Measurements from ENCODE around the gene ABT1. TPM values are rescaled to one million over a fixed set of nuclear protein-coding genes. Genes with fewer than 3 reads are reported as not detected.
A peak's percentile ranks its signal among the peaks of the same experiment; 100 is the strongest.

The ABT1 gene
- total and polyA plus RNA-seq, 2 donors (not counting 1 experiment from before 2014, with no cell fraction given): 17.6 to 29.8 TPM

GRCh38 chr6:26597821-26598220 is 1.1 kb downstream of the ABT1 start:
- ChIA-PET POLR2A (no interaction called here), CTCF (no interaction called here)
- WGBS (ENCODE audit: insufficient coverage): 80% methylated on average over 20 of the region's 21 CpGs
- peaks cover 21% of the 10 kb centered on the region for H3K79me2 ChIP-seq (ENCODE audit: control insufficient read depth, insufficient read depth, low read length)
- H3K27me3 ChIP-seq (replicated peaks in 1 of 4; ENCODE audit: control extremely low read depth in 1 of 4, control insufficient read depth in 3 of 4, insufficient read depth in 4 of 4, low read length in 3 of 4): peaks cover 2 to 10% (median 9%) of the 10 kb centered on the region in 4 experiments
- peak overlapping the region; percentile 87 for H3K4me2 ChIP-seq (replicated peaks; ENCODE audit: low read depth, low read length, poor library complexity, severe bottlenecking)
- H3K9me3 Mint-ChIP-seq (ENCODE audit: insufficient read depth): no peaks in the 10 kb centered on the region
- H3K27ac ChIP-seq (ENCODE audit: low read length in 2 of 2): peak overlapping the region in 1 of 2 donors; percentile 89
- peaks cover 5% of the 10 kb centered on the region for H3K27me3 Mint-ChIP-seq
- peak overlapping the region; percentile 66 to 99 (median 88) for H3K4me3 ChIP-seq (ENCODE audit: control extremely low read depth in 1 of 5, extremely low read depth in 1 of 5, insufficient read depth in 1 of 5, low read depth in 2 of 5, low read length in 4 of 5)
- H3K4me3 Mint-ChIP-seq: no peak overlapping the region
- H3K27ac Mint-ChIP-seq: peak overlapping the region; percentile 74
- ATAC-seq (ENCODE audit: low read depth) (no peak), DNase-seq (no peak)
- intact Hi-C loops (cut with micrococcal nuclease): loop anchor here (2.0 to 10.0 kb wide), 11 partner anchors 61 to 1294 kb away; a partner anchor contains a TSS
- H4K20me1 ChIP-seq (ENCODE audit: control insufficient read depth, insufficient read depth, low read length, poor library complexity, severe bottlenecking): peaks cover 9% of the 10 kb centered on the region
- H3K9me3 ChIP-seq (ENCODE audit: control extremely low read depth in 1 of 3, control insufficient read depth in 2 of 3, insufficient read depth in 1 of 3, low read length in 2 of 3): no peaks in the 10 kb centered on the region
- peak overlapping the region; percentile 90 for H2AFZ ChIP-seq (ENCODE audit: insufficient read depth, low read depth, low read length, poor library complexity, severe bottlenecking)
- no peak for TF ChIP-seq EZH2 (IDR thresholded peaks at IDR 0.05; ENCODE audit: borderline replicate concordance, insufficient read depth, low read depth, low read length, poor library complexity, severe bottlenecking)
- TF ChIP-seq CTCF (IDR thresholded peaks at IDR 0.05): no peak
- peaks cover 0 to 25% of the 10 kb centered on the region in 2 experiments for H3K36me3 ChIP-seq (replicated peaks in 1 of 2; ENCODE audit: control extremely low read depth in 1 of 2, control insufficient read depth in 1 of 2, extremely low read depth in 1 of 2, insufficient read depth in 2 of 2, low read length in 1 of 2)
- H3K4me1 Mint-ChIP-seq: peaks cover 20% of the 10 kb centered on the region
- peak overlapping the region; percentile 82 for H3K9ac ChIP-seq (ENCODE audit: low read length)
- peaks cover 14 to 24% of the 10 kb centered on the region in 2 donors for H3K4me1 ChIP-seq (ENCODE audit: control insufficient read depth in 2 of 2, insufficient read depth in 2 of 2, low read length in 2 of 2)

GRCh38 chr6:26598267-26598666 is 1.5 kb downstream of the ABT1 start:
- Histone ChIP-seq H3K9ac (ENCODE audit: low read length) (no peak overlapping the region), H3K27ac (ENCODE audit: low read length in 2 of 2) (peak overlapping the region in 1 of 2 donors; percentile 89), H3K4me1 (ENCODE audit: control insufficient read depth in 2 of 2, insufficient read depth in 2 of 2, low read length in 2 of 2) (peaks cover 14 to 24% of the 10 kb centered on the region in 2 donors), H3K36me3 (replicated peaks in 1 of 2; ENCODE audit: control extremely low read depth in 1 of 2, control insufficient read depth in 1 of 2, extremely low read depth in 1 of 2, insufficient read depth in 2 of 2, low read length in 1 of 2) (peaks cover 0 to 25% of the 10 kb centered on the region in 2 experiments), H3K79me2 (ENCODE audit: control insufficient read depth, insufficient read depth, low read length) (peaks cover 21% of the 10 kb centered on the region), H3K4me3 (ENCODE audit: control extremely low read depth in 1 of 5, extremely low read depth in 1 of 5, insufficient read depth in 1 of 5, low read depth in 2 of 5, low read length in 4 of 5) (no peak overlapping the region), H2AFZ (ENCODE audit: insufficient read depth, low read depth, low read length, poor library complexity, severe bottlenecking) (no peak overlapping the region), H3K4me2 (replicated peaks; ENCODE audit: low read depth, low read length, poor library complexity, severe bottlenecking) (peak overlapping the region; percentile 87), H3K27me3 (replicated peaks in 1 of 4; ENCODE audit: control extremely low read depth in 1 of 4, control insufficient read depth in 3 of 4, insufficient read depth in 4 of 4, low read length in 3 of 4) (peaks cover 2 to 10% (median 8%) of the 10 kb centered on the region in 4 experiments), H3K9me3 (ENCODE audit: control extremely low read depth in 1 of 3, control insufficient read depth in 2 of 3, insufficient read depth in 1 of 3, low read length in 2 of 3) (no peaks in the 10 kb centered on the region), H4K20me1 (ENCODE audit: control insufficient read depth, insufficient read depth, low read length, poor library complexity, severe bottlenecking) (peaks cover 9% of the 10 kb centered on the region)
- TF ChIP-seq CTCF (IDR thresholded peaks at IDR 0.05) (no peak), EZH2 (IDR thresholded peaks at IDR 0.05; ENCODE audit: borderline replicate concordance, insufficient read depth, low read depth, low read length, poor library complexity, severe bottlenecking) (no peak)
- ATAC-seq (ENCODE audit: low read depth) (no peak), DNase-seq (no peak)
- H3K27me3 Mint-ChIP-seq: peaks cover 5% of the 10 kb centered on the region
- H3K4me3 Mint-ChIP-seq: no peak overlapping the region
- H3K4me1 Mint-ChIP-seq: peaks cover 20% of the 10 kb centered on the region
- peak overlapping the region; percentile 74 for H3K27ac Mint-ChIP-seq
- H3K9me3 Mint-ChIP-seq (ENCODE audit: insufficient read depth): no peaks in the 10 kb centered on the region
- ChIA-PET POLR2A (no interaction called here), CTCF (no interaction called here)
- intact Hi-C loops (cut with micrococcal nuclease): loop anchor here (5.0 to 10.0 kb wide), 9 partner anchors 126 to 1294 kb away; a partner anchor contains a TSS
- 96% methylated on average over 22 of the region's 22 CpGs for WGBS (ENCODE audit: insufficient coverage)

Measured in B cell (primary cell).